H9 (cell line): Measurements from ENCODE around the gene SLC16A10. TPM values are rescaled to one million over a fixed set of nuclear protein-coding genes. Genes with fewer than 3 reads are reported as not detected.

Experiments used
- DNase-seq: peaks from one replicate; pipeline ENCODE4 v3.0.0-alpha.2; 2017
- H2AFZ ChIP-seq: one replicate; pipeline ENCODE4 v1.6.1; 2013; ENCODE audit warnings: mild to moderate bottlenecking, low read length, control low read depth, moderate library complexity
- H2AK5ac ChIP-seq: 2 replicates; pipeline ENCODE4 v1.6.1; 2013; ENCODE audit warnings: low read length, control low read depth, mixed read lengths; ENCODE audit not compliant: insufficient read length
- H2BK120ac ChIP-seq: one replicate; pipeline ENCODE4 v1.6.1; 2013; ENCODE audit warnings: low read depth, mild to moderate bottlenecking, low read length, control low read depth, inconsistent platforms; ENCODE audit not compliant: poor library complexity, severe bottlenecking
- H2BK12ac ChIP-seq: 2 replicates; pipeline ENCODE4 v1.6.1; 2013; ENCODE audit warnings: low read length, control low read depth, mixed read lengths, low read depth; ENCODE audit not compliant: insufficient read length
- H2BK15ac ChIP-seq: 2 replicates; pipeline ENCODE4 v1.6.1; 2013; ENCODE audit warnings: low read depth, low read length, control low read depth
- H2BK20ac ChIP-seq: one replicate; pipeline ENCODE4 v1.6.1; 2013; ENCODE audit warnings: low read depth, mild to moderate bottlenecking, low read length, control low read depth, inconsistent platforms; ENCODE audit not compliant: poor library complexity, severe bottlenecking
- H2BK5ac ChIP-seq: 2 replicates; pipeline ENCODE4 v1.6.1; 2013; ENCODE audit warnings: low read length, control low read depth, mixed read lengths; ENCODE audit not compliant: insufficient read length
- H3K14ac ChIP-seq: 2 replicates; pipeline ENCODE4 v1.6.1; 2013; ENCODE audit warnings: low read length, control low read depth; ENCODE audit not compliant: insufficient read depth
- H3K18ac ChIP-seq: 2 replicates; pipeline ENCODE4 v1.6.1; 2013; ENCODE audit warnings: low read depth, mild to moderate bottlenecking, mixed read lengths, low read length, control low read depth; ENCODE audit not compliant: insufficient read length
- H3K23ac ChIP-seq: 2 replicates; pipeline ENCODE4 v1.6.1; 2013; ENCODE audit warnings: low read length, control low read depth, mixed read lengths, low read depth; ENCODE audit not compliant: insufficient read length
- H3K23me2 ChIP-seq: 2 replicates; pipeline ENCODE4 v1.6.1; 2013; ENCODE audit warnings: low read depth, mild to moderate bottlenecking, mixed read lengths, low read length, control low read depth; ENCODE audit not compliant: insufficient read length, poor library complexity, severe bottlenecking
- H3K27ac ChIP-seq: 2 replicates; pipeline ENCODE4 v1.5.1; 2013; ENCODE audit warnings: low read length, control low read depth, mixed read lengths, low read depth; ENCODE audit not compliant: insufficient read length
- H3K27me3 ChIP-seq: 2 replicates; pipeline ENCODE4 v1.6.1; 2013; ENCODE audit warnings: low read length, control low read depth, inconsistent platforms; ENCODE audit not compliant: insufficient read depth
- H3K4ac ChIP-seq: 2 replicates; pipeline ENCODE4 v1.6.1; 2013; ENCODE audit warnings: low read depth, mild to moderate bottlenecking, control low read depth, inconsistent platforms, low read length, moderate library complexity
- H3K4me1 ChIP-seq: 2 replicates; pipeline ENCODE4 v1.6.1; 2013; ENCODE audit warnings: low read length, control low read depth, inconsistent platforms; ENCODE audit not compliant: insufficient read depth
- H3K4me2 ChIP-seq: 2 replicates; pipeline ENCODE4 v1.6.1; 2013; ENCODE audit warnings: low read length, control low read depth, mixed read lengths; ENCODE audit not compliant: insufficient read length, insufficient read depth
- H3K56ac ChIP-seq: 2 replicates; pipeline ENCODE4 v1.6.1; 2013; ENCODE audit warnings: low read depth, mild to moderate bottlenecking, mixed read lengths, low read length, control low read depth; ENCODE audit not compliant: insufficient read length
- H3K79me1 ChIP-seq: 2 replicates; pipeline ENCODE4 v1.6.1; 2013; ENCODE audit warnings: low read depth, mild to moderate bottlenecking, moderate library complexity, low read length, control low read depth, inconsistent platforms; ENCODE audit not compliant: insufficient read depth, poor library complexity, severe bottlenecking
- H3K79me2 ChIP-seq: 2 replicates; pipeline ENCODE4 v1.6.1; 2013; ENCODE audit warnings: low read length, control low read depth, inconsistent platforms; ENCODE audit not compliant: insufficient read depth
- H3K9ac ChIP-seq: 2 replicates; pipeline ENCODE4 v1.6.1; 2013; ENCODE audit warnings: low read length, control low read depth, mixed read lengths; ENCODE audit not compliant: insufficient read length; ENCODE audit errors: extremely low read depth
- H3K9me3 ChIP-seq: one replicate; pipeline ENCODE4 v1.6.1; 2013; ENCODE audit warnings: low read depth, low read length, inconsistent platforms; ENCODE audit not compliant: control insufficient read depth
- H3T11ph ChIP-seq: one replicate; pipeline ENCODE4 v1.6.1; 2013; ENCODE audit warnings: mild to moderate bottlenecking, low read length, control low read depth, inconsistent platforms
- H4K20me1 ChIP-seq: one replicate; pipeline ENCODE4 v1.6.1; 2013; ENCODE audit not compliant: control insufficient read depth, insufficient read length, insufficient read depth
- H4K5ac ChIP-seq: 2 replicates; pipeline ENCODE4 v1.6.1; 2013; ENCODE audit warnings: low read depth, mild to moderate bottlenecking, mixed read lengths, low read length, control low read depth; ENCODE audit not compliant: insufficient read length
- H4K8ac ChIP-seq: replicated peaks from 2 replicates; pipeline ENCODE4 v1.6.1; 2013; ENCODE audit warnings: low read length, control low read depth, mixed read lengths, low read depth; ENCODE audit not compliant: insufficient read length
- H4K91ac ChIP-seq: 2 replicates; pipeline ENCODE4 v1.6.1; 2013; ENCODE audit warnings: low read depth, mild to moderate bottlenecking, moderate library complexity, mixed read lengths, low read length, control low read depth; ENCODE audit not compliant: insufficient read length
- H3K27ac Mint-ChIP-seq, 3 experiments: 2 replicates in 2 of 3; 3 replicates in 1 of 3; pipeline ENCODE4 v1.8.0; 2020 to 2021; ENCODE audit warnings: mixed read lengths in 3 of 3, mild to moderate bottlenecking in 1 of 3, moderate library complexity in 1 of 3
- H3K27me3 Mint-ChIP-seq: 2 replicates; pipeline ENCODE4 v1.8.0; 2021; ENCODE audit warnings: low read depth, mild to moderate bottlenecking, moderate library complexity, mixed read lengths
- H3K36me3 Mint-ChIP-seq, 3 experiments: 2 replicates in 2 of 3; 3 replicates in 1 of 3; pipeline ENCODE4 v1.8.0; 2020 to 2021; ENCODE audit warnings: low read depth in 3 of 3, mixed read lengths in 3 of 3; ENCODE audit not compliant: insufficient read depth in 1 of 3
- H3K4me1 Mint-ChIP-seq, 2 experiments: 2 replicates each; pipeline ENCODE4 v1.8.0; 2020; ENCODE audit warnings: mixed read lengths in 2 of 2
- H3K4me3 Mint-ChIP-seq, 2 experiments: 2 replicates in 1 of 2; 3 replicates in 1 of 2; pipeline ENCODE4 v1.8.0; 2020 to 2021; ENCODE audit warnings: mild to moderate bottlenecking in 2 of 2, mixed read lengths in 2 of 2, moderate library complexity in 1 of 2
- H3K9me3 Mint-ChIP-seq, 2 experiments: 2 replicates in 1 of 2; 3 replicates in 1 of 2; pipeline ENCODE4 v1.8.0; 2020; ENCODE audit warnings: mild to moderate bottlenecking in 2 of 2, mixed read lengths in 2 of 2, moderate library complexity in 1 of 2
- CTCF ChIP-seq: fragments of 200-600 bp; sonication (generic); conservative IDR thresholded peaks from 3 replicates; pipeline ENCODE4 v1.8.0; 2021; ENCODE audit warnings: antibody characterized with exemption, mild to moderate bottlenecking
- WGBS: extraction: QIAGEN DNeasy Blood & Tissue Kit; methylation state at CpG from one replicate; pipeline ENCODE4 v1.1.7; 2013; ENCODE audit warnings: missing lambda C conversion rate, low lambda C conversion rate, mixed read lengths; ENCODE audit not compliant: insufficient read length; ENCODE audit errors: extremely low coverage; 5-methylcytosine and 5-hydroxymethylcytosine counted together
- total RNA-seq: library from RNA; stranded (reverse); gene quantifications from 2 replicates; pipeline ENCODE4 v1.2.1, GENCODE V29; 2021

The SLC16A10 gene
- total RNA-seq, 1 experiment from 2014 or later = 11.4 TPM

- no peak overlapping the region for H4K91ac ChIP-seq
- H3K23ac ChIP-seq = no peak overlapping the region
- no peak overlapping the region for H2AFZ ChIP-seq
- no peak overlapping the region for H2BK5ac ChIP-seq
- DNase-seq = no peak
- H3K9me3 ChIP-seq = no peaks in the 10 kb centered on the region
- H3K4me3 Mint-ChIP-seq = no peak overlapping the region
- H3K27me3 ChIP-seq = no peaks in the 10 kb centered on the region
- H3K56ac ChIP-seq = no peak overlapping the region
- no peak overlapping the region for H4K5ac ChIP-seq
- no peaks in the 10 kb centered on the region for H4K20me1 ChIP-seq
- no peaks in the 10 kb centered on the region for H3K79me1 ChIP-seq
- no peak overlapping the region for H2BK20ac ChIP-seq
- peaks cover 0 to under 1% of the 10 kb centered on the region in 2 experiments; a peak in 2 of 4 replicates for H3K4me1 Mint-ChIP-seq
- H3K36me3 Mint-ChIP-seq = no peaks in the 10 kb centered on the region
- no peak overlapping the region for H3K27ac ChIP-seq
- TF ChIP-seq CTCF = no peak
- no peak overlapping the region for H2BK120ac ChIP-seq
- no peak overlapping the region for H3K4me2 ChIP-seq
- no peaks in the 10 kb centered on the region for H3K79me2 ChIP-seq
- no peaks in the 10 kb centered on the region for H3K27me3 Mint-ChIP-seq
- H2BK12ac ChIP-seq = no peak overlapping the region
- no peak overlapping the region for H3T11ph ChIP-seq
- no peak overlapping the region for H2BK15ac ChIP-seq
- no peak overlapping the region for H3K14ac ChIP-seq
- no peak overlapping the region for H3K4ac ChIP-seq
- no peak overlapping the region for H4K8ac ChIP-seq
- H3K27ac Mint-ChIP-seq = no peak overlapping the region
- no peak overlapping the region for H3K18ac ChIP-seq
- WGBS = no CpG with 5 or more reads among the region's 2 CpGs
- H3K9ac ChIP-seq = no peak overlapping the region
- H3K23me2 ChIP-seq = no peaks in the 10 kb centered on the region
- no peak overlapping the region for H2AK5ac ChIP-seq
- H3K4me1 ChIP-seq = no peaks in the 10 kb centered on the region; the same call in 1 of the 2 replicates
- no peaks in the 10 kb centered on the region for H3K9me3 Mint-ChIP-seq
Measured at GRCh38 chr6:111204881-111205280, 117.6 kb downstream of the SLC16A10 start.
